ENCODE measurements around the gene C12orf60. TPM values are rescaled to one million over a fixed set of nuclear protein-coding genes. Genes with fewer than 3 reads are reported as not detected.
A peak's percentile ranks its signal among the peaks of the same experiment; 100 is the strongest.

Gene C12orf60
- total RNA-seq, 1 donor from 2014 or later, result 0.17 TPM

DNA sequence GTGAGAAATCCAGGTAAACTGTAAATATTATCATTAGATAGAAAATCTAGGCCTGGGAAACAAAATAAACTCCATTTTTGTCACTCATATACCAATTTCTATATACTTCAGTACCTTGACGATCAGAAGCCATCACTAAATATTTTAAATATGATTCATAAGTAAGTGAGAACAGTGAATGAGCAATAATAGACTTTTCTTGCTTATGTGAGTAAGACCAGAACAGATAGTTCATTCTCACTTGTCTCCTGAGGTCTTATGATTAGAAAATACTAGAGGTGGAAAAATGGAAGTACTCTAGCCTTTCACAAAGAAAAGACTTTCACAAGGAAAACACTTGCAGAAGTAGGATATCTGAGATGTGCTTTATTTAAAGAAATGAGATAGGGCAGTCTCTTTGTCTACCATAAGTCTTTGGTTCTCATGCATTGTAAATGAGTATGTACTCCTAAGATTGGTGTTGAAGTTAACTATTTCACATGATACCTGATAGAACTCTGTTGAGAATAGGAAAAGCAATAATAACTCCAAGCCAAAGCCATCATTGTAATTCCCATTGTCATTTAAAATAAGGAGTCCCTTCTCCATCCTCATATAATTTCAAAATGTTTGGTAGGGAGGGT lies 20.7 kb downstream of the C12orf60 start:
- intact Hi-C loops (cut with DNase I), result no loop called here
- no peak for ATAC-seq
- DNase-seq, result no peak
- no peak overlapping the region for H3K4me3 ChIP-seq
- no peaks in the 10 kb centered on the region for H3K4me1 ChIP-seq
- TF ChIP-seq, protein P1, sequence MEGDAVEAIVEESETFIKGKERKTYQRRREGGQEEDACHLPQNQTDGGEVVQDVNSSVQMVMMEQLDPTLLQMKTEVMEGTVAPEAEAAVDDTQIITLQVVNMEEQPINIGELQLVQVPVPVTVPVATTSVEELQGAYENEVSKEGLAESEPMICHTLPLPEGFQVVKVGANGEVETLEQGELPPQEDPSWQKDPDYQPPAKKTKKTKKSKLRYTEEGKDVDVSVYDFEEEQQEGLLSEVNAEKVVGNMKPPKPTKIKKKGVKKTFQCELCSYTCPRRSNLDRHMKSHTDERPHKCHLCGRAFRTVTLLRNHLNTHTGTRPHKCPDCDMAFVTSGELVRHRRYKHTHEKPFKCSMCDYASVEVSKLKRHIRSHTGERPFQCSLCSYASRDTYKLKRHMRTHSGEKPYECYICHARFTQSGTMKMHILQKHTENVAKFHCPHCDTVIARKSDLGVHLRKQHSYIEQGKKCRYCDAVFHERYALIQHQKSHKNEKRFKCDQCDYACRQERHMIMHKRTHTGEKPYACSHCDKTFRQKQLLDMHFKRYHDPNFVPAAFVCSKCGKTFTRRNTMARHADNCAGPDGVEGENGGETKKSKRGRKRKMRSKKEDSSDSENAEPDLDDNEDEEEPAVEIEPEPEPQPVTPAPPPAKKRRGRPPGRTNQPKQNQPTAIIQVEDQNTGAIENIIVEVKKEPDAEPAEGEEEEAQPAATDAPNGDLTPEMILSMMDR (IDR thresholded peaks at IDR 0.05), result no peak
- no peaks in the 10 kb centered on the region for H3K27me3 ChIP-seq
- H3K27ac ChIP-seq, result no peak overlapping the region
- H3K36me3 ChIP-seq, result no peaks in the 10 kb centered on the region
- no peaks in the 10 kb centered on the region for H3K9me3 ChIP-seq

DNA sequence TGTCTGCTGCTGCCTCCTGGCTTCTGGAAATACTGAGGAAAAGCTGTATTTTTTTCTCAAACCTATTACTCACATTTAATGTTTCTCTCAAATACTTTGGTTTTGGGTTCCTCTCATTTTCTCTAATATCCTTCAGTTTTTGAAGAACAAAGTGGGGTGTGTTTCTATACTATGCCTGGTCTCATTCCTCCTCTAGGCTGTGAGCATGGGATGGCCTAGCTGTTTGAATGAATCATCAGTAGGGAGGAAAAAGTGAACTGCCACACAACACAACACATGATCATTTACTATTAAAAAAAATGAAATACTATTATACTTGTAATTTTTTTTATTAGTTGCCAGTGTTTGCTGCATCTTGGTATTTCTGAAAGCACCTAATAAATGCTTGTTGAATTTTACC lies 21.8 kb downstream of the C12orf60 start:
- Histone ChIP-seq H3K4me3 (no peak overlapping the region), H3K9me3 (no peaks in the 10 kb centered on the region), H3K27ac (no peak overlapping the region), H3K27me3 (no peaks in the 10 kb centered on the region), H3K4me1 (no peaks in the 10 kb centered on the region), H3K36me3 (no peaks in the 10 kb centered on the region)
- ATAC-seq (no peak), DNase-seq (no peak)
- intact Hi-C loops (cut with DNase I), result no loop called here
- TF ChIP-seq, protein P1 (IDR thresholded peaks at IDR 0.05), result no peak

DNA sequence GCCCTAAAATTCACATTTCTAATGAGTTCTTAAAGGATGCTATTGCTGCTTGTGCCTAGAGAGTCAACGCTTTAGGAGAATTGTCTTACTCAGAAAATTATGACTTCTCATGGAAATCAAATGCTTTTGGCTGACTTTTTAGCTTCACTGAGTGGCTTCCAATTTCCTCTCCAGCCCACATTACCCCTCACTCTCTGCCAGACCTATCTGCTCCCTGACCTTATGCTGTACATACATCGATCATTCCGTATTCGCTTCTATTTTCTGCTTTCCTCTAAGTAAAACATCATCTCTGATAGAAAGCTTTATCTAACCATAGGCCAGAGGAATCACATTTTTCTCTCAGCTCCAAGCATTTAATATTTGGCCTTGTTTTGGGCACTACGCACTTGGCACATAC lies 23.0 kb downstream of the C12orf60 start:
- TF ChIP-seq, protein P1 (IDR thresholded peaks at IDR 0.05), result no peak
- ATAC-seq (no peak), DNase-seq (no peak)
- intact Hi-C loops (cut with DNase I), result no loop called here
- Histone ChIP-seq H3K36me3 (no peaks in the 10 kb centered on the region), H3K9me3 (no peaks in the 10 kb centered on the region), H3K4me3 (no peak overlapping the region), H3K27ac (peak overlapping the region; percentile 18), H3K4me1 (no peaks in the 10 kb centered on the region), H3K27me3 (no peaks in the 10 kb centered on the region)

DNA sequence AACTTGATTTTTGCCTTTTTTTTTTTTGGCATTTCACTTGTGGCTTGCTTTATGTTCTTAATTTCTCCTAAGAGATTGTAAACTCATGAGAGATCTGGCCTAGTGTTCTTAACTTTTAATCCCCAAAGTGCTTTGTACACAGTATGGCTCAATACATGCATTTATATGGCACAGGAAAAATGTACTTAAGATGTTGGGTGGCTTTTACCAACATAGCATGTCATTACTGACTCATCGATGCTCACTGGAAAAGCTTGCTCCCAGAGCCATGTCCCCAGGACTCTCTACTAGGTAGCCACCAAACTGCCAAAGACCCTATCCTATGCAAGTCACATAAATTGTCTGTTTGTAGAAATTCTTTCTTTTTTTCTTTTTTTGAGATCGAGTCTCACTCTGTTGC lies 23.6 kb downstream of the C12orf60 start:
- H3K27ac ChIP-seq, result peak overlapping the region; percentile 18
- DNase-seq, result no peak
- H3K4me1 ChIP-seq, result no peaks in the 10 kb centered on the region
- H3K36me3 ChIP-seq, result no peaks in the 10 kb centered on the region
- H3K9me3 ChIP-seq, result no peaks in the 10 kb centered on the region
- H3K27me3 ChIP-seq, result no peaks in the 10 kb centered on the region
- no peak overlapping the region for H3K4me3 ChIP-seq
- no peak for ATAC-seq
- TF ChIP-seq, protein P1 (IDR thresholded peaks at IDR 0.05), result no peak
- intact Hi-C loops (cut with DNase I), result no loop called here

DNA sequence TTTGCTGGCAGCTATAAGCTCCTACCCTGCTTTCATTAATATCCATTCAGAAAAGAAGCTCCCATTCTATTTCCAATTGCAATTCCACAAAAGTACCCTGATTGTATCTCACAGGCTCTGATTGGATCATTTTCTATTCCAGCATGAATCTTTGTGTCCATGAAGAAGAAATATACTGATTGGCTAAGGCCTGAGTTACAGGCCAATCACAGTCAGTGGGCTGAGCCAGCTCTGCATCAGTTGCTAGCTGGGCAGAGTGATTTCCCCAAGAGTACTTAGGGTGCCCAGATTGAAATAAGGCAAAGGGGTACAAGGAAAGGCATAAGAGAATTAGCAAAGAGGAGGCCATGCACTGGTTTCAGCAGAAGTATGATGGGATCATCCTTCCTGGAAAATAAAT lies 25.4 kb downstream of the C12orf60 start:
- Histone ChIP-seq H3K4me3 (no peak overlapping the region), H3K27me3 (no peaks in the 10 kb centered on the region), H3K27ac (no peak overlapping the region), H3K9me3 (no peaks in the 10 kb centered on the region), H3K36me3 (no peaks in the 10 kb centered on the region), H3K4me1 (no peaks in the 10 kb centered on the region)
- peak; percentile 72 for ATAC-seq
- TF ChIP-seq, protein P1 (IDR thresholded peaks at IDR 0.05), result no peak
- no peak for DNase-seq
- intact Hi-C loops (cut with DNase I), result no loop called here

DNA sequence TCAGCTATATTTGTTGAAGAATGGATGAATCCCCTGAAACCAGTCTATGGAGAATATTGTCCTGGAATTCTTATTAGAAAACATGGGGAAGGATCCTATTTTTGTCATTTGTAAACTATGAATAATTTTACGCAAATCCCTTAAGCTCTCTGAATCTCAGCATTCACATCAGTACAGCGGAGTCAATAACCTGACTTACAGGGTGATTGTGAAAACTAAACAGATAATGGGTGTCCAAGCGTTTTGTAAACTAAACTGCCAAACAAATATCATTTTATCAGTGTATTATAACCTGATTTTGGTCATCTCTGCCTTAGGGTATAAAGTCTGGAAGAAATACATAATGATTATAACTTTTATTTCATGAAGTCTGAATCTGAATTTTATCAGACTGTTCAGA lies 29.9 kb downstream of the C12orf60 start:
- Histone ChIP-seq H3K27ac (no peak overlapping the region), H3K27me3 (no peaks in the 10 kb centered on the region), H3K9me3 (no peaks in the 10 kb centered on the region), H3K4me1 (peaks cover 6% of the 10 kb centered on the region), H3K36me3 (no peaks in the 10 kb centered on the region), H3K4me3 (no peak overlapping the region)
- TF ChIP-seq, protein P1 (IDR thresholded peaks at IDR 0.05), result no peak
- no peak for DNase-seq
- no peak for ATAC-seq
- intact Hi-C loops (cut with DNase I), result no loop called here

Data from upper lobe of right lung (tissue), 1 donor.